Motor neuron (in vitro differentiated cells): ENCODE results near the gene COL8A2. TPM values are rescaled to one million over a fixed set of nuclear protein-coding genes. Genes with fewer than 3 reads are reported as not detected.

ENCODE experiments used
- ATAC-seq, 8 experiments: fragments of 200-7000 bp; cut with Tn5 transposase; replicated peaks in 6 of 8; 2 replicates each; pipeline ENCODE4 v1.8.0; 2021; ENCODE audit warnings: mild to moderate bottlenecking in 8 of 8, moderate library complexity in 8 of 8
- H3K27ac ChIP-seq, 2 donors: fragments of 250-450 bp; sonication (Bioruptor Pico); 2 replicates each; pipeline ENCODE4 v1.9.0; 2021; ENCODE audit warnings: antibody characterized with exemption in 2 of 2, mild to moderate bottlenecking in 2 of 2, moderate library complexity in 1 of 2
- H3K4me1 ChIP-seq, 2 donors: fragments of 250-450 bp; sonication (Bioruptor Pico); replicated peaks in 1 of 2; 2 replicates each; pipeline ENCODE4 v1.6.1; 2021; ENCODE audit warnings: antibody characterized with exemption in 2 of 2, mild to moderate bottlenecking in 2 of 2, moderate library complexity in 1 of 2
- H3K4me3 ChIP-seq, 5 donors: fragments of 250-450 bp; sonication (Bioruptor Pico); 2 replicates each; pipeline ENCODE4 v1.9.0; 2021; ENCODE audit warnings: antibody characterized with exemption in 5 of 5, mild to moderate bottlenecking in 5 of 5, moderate library complexity in 4 of 5
- whole genome bisulfite sequencing, 10 experiments: fragments of 450-650 bp; shearing (Covaris generic); methylation state at CpG; one replicate each; pipeline ENCODE4 v1.0.0; 2022; 5-methylcytosine and 5-hydroxymethylcytosine counted together
- in situ Hi-C, 9 experiments: fragments of 400-800 bp; cut with MboI; loops; one replicate each; pipeline ENCODE4 v1.15.0; 2021; ENCODE audit warnings: low sequenced_read_pairs in 9 of 9, low pct_unique_long_range_greater_than_20kb in 2 of 9; ENCODE audit not compliant: unreplicated experiment in 9 of 9
- total RNA-seq, 8 experiments: library from RNA; unstranded; fragments of 300-600 nt; gene quantifications; 2 replicates each; pipeline versions ENCODE4 v1.2.3 to v1.2.4, GENCODE V29; 2022

COL8A2 gene
- total RNA-seq, 8 experiments from 2014 or later: 0.31 to 12.3 (median 0.61) TPM

DNA sequence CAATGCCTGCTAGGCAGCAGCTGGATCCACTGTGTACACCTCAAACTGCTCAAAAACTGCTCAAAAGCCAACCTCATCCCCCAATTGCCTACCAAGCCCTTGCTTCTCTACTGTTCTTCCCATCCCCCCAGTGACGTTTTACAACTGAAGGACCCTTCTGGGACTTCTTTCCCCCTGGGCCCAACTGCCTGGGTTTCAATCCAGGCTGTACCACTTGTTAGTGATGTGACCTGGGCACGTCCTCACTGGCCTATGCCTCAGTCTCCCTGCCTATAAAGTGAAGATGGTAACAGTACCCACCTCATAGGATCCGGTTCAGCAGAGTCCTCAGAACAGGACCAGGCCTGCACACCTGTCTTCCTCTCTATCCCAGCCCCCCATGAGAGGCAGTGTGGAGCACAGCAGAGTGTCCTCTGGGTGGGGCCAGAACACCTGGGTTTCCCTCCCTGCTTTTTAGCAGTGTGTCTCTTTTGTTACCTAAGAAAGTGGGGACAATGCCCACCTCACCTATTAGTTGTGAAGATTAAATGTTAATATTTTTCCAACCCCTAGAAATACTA, 43.0 kb downstream of the COL8A2 start:
- 17 to 74% (median 60%) methylated on average over 1 to 3 of the region's 3 CpGs; no CpG with 5 or more reads in 5 of the 10 experiments for WGBS, 10 experiments
- no peak for ATAC-seq
- Histone ChIP-seq H3K4me3 (no peak overlapping the region), H3K4me1 (peaks cover 4 to 10% of the 10 kb centered on the region in 2 donors), H3K27ac (no peak overlapping the region)
- in situ Hi-C loops: no loop called here

DNA sequence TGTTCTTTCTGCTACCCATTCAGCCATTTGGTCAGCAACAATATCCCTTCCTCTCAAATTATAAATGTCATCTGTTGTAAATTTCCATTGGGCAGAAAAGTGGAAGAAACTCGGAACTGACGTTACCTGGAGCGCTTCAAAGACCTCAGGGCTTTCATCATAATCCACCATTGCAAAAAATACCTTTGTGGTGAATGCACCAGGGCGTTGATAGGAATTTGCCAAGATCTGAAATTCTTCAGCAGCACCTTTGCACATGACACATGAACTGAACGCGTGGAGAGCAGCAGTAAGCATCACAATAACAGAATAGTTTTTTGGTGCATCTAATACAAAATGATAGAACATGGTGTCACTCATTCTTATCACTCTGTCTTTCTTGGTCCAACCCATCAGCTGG, 44.2 kb downstream of the COL8A2 start:
- 0 to 93% (median 86%) methylated on average over 3 to 6 of the region's 6 CpGs for WGBS, 10 experiments
- no peak for ATAC-seq

DNA sequence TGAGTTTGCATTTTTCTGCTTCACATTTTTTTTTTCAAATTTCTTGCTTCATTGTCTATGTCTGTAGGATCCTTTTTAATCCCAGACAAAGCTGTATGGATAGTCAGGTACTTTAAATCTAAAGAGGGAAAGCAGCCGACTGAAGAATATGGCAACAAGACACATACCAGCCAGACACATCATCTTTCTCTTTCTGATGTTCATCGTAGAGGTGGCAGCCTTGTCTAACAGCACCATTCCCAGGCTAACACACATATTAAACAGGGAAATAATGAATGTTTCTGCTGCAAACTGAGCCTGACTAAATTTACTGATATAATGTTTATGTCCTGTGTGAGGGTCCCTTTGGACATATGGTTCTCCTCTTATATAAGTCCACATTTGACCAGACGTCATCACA, 44.8 kb downstream of the COL8A2 start:
- in situ Hi-C loops: no loop called here
- WGBS, 10 experiments: 0 to 88% (median 69%) methylated on average over 1 to 3 of the region's 3 CpGs; no CpG with 5 or more reads in 1 of the 10 experiments
- ATAC-seq: no peak
- H3K27ac ChIP-seq: no peak overlapping the region
- H3K4me3 ChIP-seq: no peak overlapping the region
- H3K4me1 ChIP-seq: peaks cover 4 to 10% of the 10 kb centered on the region in 2 donors

More for the DNA sequence above, 44.2 kb downstream of the COL8A2 start:
- no peak overlapping the region for H3K4me3 ChIP-seq
- peaks cover 4 to 10% of the 10 kb centered on the region in 2 donors for H3K4me1 ChIP-seq
- H3K27ac ChIP-seq: no peak overlapping the region
- in situ Hi-C loops: no loop called here

DNA sequence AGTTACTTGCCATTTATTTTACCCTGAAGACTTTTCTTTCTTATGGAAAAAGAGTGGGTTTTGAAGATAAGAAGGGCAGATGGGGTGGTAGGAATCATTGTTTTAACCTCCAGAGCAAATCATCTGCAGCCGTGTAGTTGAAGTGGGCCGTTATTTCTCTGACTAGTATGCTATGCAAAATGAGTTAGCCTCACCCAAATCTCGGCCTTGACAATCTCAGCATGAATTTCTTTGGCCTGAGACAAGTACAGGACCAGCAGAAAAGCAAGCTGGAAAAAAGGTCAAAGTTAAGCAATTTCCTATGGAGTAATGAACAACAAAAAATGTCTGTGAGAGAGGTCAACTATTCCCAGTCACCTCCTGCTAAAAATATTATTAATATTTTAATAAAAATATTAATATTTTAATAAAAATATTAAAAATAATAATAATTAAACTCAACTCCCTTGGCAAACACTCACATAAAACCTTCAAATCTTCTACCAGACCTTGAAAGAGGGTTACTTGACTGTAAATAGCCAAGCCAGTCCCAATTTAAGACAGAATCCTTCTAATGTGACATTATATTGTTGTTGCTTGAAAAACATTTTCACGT, 47.9 kb downstream of the COL8A2 start:
- in situ Hi-C loops: no loop called here
- peak in 3 of 8 experiments; percentile 71 to 98 (median 94) for ATAC-seq
- WGBS, 10 experiments: 10 to 83% (median 39%) methylated on average over 1 to 4 of the region's 4 CpGs

DNA sequence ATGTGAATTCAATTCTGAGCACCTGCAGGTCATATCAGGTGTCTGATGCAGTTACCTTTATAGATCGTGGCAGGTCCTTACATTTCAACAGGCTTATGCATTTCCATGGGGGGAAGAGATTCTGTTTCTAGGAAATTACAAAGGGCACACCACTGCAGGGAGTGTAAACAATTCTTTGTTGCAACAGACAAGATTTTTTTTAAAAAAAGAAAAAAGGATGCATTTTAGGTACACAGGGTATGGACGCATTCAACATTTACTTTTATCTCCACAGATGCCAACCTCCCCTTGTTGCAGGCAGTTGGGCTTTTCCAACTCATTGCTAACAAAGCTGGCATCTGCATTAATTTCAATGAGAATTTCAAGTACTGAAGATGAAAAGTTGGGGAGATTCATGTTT, 54.7 kb downstream of the COL8A2 start:
- 55 to 100% (median 80%) methylated on average over 1 to 2 of the region's 2 CpGs; no CpG with 5 or more reads in 5 of the 10 experiments for WGBS, 10 experiments
- no peak for ATAC-seq
- Histone ChIP-seq H3K4me3 (no peak overlapping the region), H3K27ac (no peak overlapping the region), H3K4me1 (no peaks in the 10 kb centered on the region)
- in situ Hi-C loops: no loop called here

More for the DNA sequence above, 47.9 kb downstream of the COL8A2 start:
- no peaks in the 10 kb centered on the region for H3K4me1 ChIP-seq
- no peak overlapping the region for H3K4me3 ChIP-seq
- H3K27ac ChIP-seq: no peak overlapping the region

DNA sequence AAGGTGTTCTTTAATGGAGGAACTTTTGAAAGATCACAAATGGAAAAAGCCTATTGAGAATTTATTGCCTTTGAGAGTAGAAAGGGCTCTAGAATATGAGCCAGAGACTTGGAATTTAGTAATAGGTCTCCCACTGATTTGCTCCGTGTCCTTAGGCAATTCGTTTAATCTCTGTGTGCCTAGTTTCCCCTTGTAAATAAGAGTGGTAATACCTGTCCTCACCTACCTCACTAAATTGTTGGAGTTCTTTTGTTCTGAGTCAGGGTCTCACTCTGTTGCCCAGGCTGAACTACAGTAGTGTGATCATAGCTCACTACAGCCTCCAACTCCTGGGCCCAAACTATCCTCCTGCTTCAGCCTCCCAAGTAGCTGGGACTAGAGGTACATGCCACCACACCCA, 56.2 kb downstream of the COL8A2 start:
- 78 to 100% (median 95%) methylated on average over 1 to 2 of the region's 2 CpGs; no CpG with 5 or more reads in 4 of the 10 experiments for WGBS, 10 experiments
- H3K27ac ChIP-seq: no peak overlapping the region
- in situ Hi-C loops: no loop called here
- no peaks in the 10 kb centered on the region for H3K4me1 ChIP-seq
- no peak overlapping the region for H3K4me3 ChIP-seq
- ATAC-seq: no peak

DNA sequence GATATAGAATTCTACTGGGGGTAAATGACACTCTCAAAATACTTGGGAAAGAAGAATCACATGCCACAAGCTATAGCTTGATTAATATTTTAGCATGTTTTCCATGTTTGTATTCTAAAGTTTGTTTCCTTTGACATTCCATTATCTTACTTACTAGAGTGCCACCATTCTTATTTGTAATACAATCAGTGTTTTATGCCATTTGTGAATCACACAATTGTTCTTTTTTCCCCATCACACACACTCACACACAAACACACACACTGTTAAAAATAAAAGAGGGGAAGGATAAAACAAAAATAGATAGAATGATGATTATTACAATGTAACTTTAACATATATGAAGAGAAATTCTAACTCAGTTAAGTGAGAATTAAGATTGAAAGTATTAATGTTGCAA, 57.2 kb downstream of the COL8A2 start:
- in situ Hi-C loops: no loop called here
- no peak for ATAC-seq
- no peaks in the 10 kb centered on the region for H3K4me1 ChIP-seq
- H3K27ac ChIP-seq: no peak overlapping the region
- no peak overlapping the region for H3K4me3 ChIP-seq

DNA sequence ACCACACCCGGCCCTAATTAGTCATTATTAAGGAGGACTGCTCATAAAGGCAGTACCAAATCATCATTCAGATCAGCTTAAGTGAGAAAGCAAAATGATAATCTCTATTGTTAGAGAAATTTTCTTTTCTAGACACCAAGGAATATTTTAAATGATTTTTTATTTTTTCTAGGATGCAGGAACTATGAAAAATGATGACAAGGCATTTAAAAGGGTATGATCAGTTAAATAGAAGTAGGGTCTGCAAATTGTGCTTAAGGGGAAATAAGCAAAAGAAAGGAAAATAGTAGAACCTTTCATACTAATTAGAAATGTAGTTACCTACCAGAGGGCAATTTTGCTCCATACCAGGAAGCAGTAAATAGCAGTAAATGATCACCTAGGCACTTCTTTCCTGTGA, 62.7 kb downstream of the COL8A2 start:
- ATAC-seq: no peak
- in situ Hi-C loops: no loop called here
- no peak overlapping the region for H3K4me3 ChIP-seq
- H3K4me1 ChIP-seq: no peaks in the 10 kb centered on the region
- WGBS, 10 experiments: 83 to 100% (median 100%) methylated on average over 1 of the region's 1 CpG; no CpG with 5 or more reads in 3 of the 10 experiments
- no peak overlapping the region for H3K27ac ChIP-seq

DNA sequence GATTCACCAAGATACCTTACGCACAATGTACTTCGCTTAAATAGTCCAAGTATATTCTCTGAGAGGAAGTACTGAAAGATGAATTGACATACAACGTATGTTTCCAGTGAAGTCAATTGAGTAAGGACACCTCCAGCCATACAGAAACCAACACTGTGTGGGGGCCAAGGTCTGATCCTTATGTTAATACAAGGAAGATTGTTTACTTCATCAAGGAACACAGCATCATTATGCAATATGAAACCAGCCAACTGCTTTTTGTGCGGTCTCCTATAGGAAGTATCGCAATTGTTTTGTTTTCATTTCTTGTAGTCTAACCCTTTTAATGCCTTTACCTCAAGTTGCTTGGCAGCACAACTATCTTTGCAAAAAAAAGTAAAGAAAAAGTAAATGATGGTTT, 69.3 kb downstream of the COL8A2 start:
- WGBS, 10 experiments: 76 to 100% (median 96%) methylated on average over 3 to 5 of the region's 5 CpGs; no CpG with 5 or more reads in 1 of the 10 experiments
- ATAC-seq: no peak

DNA sequence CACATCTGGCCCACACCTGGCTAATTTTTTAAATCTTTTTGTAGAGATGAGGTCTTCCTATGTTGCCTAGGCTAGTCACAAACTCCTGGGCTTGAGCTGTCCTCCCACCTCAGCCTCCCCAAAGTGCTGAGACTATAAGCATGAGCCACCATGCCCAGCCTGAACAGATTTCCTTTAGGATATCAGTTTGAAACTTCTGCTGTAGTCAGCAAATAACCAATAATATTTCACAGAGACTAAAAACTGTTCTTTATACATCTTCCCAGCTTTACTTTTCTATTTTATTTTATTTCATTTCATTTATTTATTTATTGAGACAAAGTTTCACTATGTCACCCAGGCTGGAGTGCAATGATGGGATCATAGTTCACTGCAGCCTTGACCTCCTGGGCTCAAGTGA, 71.0 kb downstream of the COL8A2 start:
- Histone ChIP-seq H3K4me3 (no peak overlapping the region), H3K4me1 (no peaks in the 10 kb centered on the region), H3K27ac (no peak overlapping the region)
- ATAC-seq: no peak
- in situ Hi-C loops: no loop called here

More for the DNA sequence above, 69.3 kb downstream of the COL8A2 start:
- H3K4me3 ChIP-seq: no peak overlapping the region
- no peaks in the 10 kb centered on the region for H3K4me1 ChIP-seq
- H3K27ac ChIP-seq: no peak overlapping the region
- in situ Hi-C loops: no loop called here

DNA sequence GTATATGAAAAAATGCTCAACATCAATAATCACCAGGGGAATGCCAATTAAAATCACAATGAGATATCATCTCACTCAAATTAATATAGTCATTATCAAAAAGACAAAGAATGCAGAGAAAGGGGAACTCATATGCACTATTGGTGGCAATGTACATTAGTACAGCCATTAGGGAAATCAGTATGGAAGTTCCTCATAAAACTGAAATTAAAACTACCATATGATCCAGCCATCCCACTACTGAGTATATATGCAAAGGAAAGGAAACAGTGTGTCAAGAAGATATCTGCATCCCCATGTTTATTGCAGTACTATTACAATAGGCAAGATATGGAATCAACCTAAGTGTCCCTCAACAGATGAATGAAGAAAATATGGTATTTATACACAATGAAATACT, 73.2 kb downstream of the COL8A2 start:
- ATAC-seq: no peak
- H3K27ac ChIP-seq: no peak overlapping the region
- in situ Hi-C loops: no loop called here
- H3K4me3 ChIP-seq: no peak overlapping the region
- H3K4me1 ChIP-seq: no peaks in the 10 kb centered on the region

Other genes with a start within 250 kb of the COL8A2 start
- 10 to 100 TPM; 13.6 to 91.4 (median 28.9) TPM for gene AGO1, start 242.0 kb downstream of the COL8A2 start, total RNA-seq
- gene AGO3, start 194.1 kb downstream of the COL8A2 start, total RNA-seq: 10 to 100 TPM; 10.5 to 35.0 (median 16.9) TPM
- gene TEKT2, start 41.1 kb downstream of the COL8A2 start, total RNA-seq: 10 to 100 TPM in 3 of 8 experiments, 1 to 10 TPM in 2, under 1 TPM in 2, not detected in 1; 0.49 to 23.8 (median 9.1) TPM
- 10 to 100 TPM; 21.7 to 45.8 (median 38.6) TPM for gene ADPRS, start 36.3 kb downstream of the COL8A2 start, total RNA-seq
- 100 to 1,000 TPM in 1 of 8 experiments, 10 to 100 TPM in 7; 56.1 to 121 (median 69.5) TPM for gene TRAPPC3, start 24.3 kb upstream of the COL8A2 start, total RNA-seq
- gene MAP7D1, start 30.9 kb upstream of the COL8A2 start, total RNA-seq: 100 to 1,000 TPM in 4 of 8 experiments, 10 to 100 TPM in 4; 50.7 to 174 (median 94.9) TPM
- 100 to 1,000 TPM in 6 of 8 experiments, 10 to 100 TPM in 2; 72.6 to 139 (median 104) TPM for gene THRAP3, start 99.2 kb upstream of the COL8A2 start, total RNA-seq
- gene SH3D21, start 181.1 kb upstream of the COL8A2 start, total RNA-seq: 10 to 100 TPM in 2 of 8 experiments, 1 to 10 TPM in 6; 3.7 to 14.7 (median 7.6) TPM
- gene EVA1B, start 198.4 kb upstream of the COL8A2 start, total RNA-seq: 10 to 100 TPM in 7 of 8 experiments, 1 to 10 TPM in 1; 7.6 to 43.0 (median 12.6) TPM